Ovary (tissue), 9 donors: ENCODE results near the gene ADORA1. TPM values are rescaled to one million over a fixed set of nuclear protein-coding genes. Genes with fewer than 3 reads are reported as not detected.

ENCODE experiments used
- DNase-seq, 5 donors: peaks; one replicate each; pipeline ENCODE4 v3.0.0-alpha.2; 2019 to 2020
- H3K27ac ChIP-seq, 2 donors: fragments of 200-600 bp; one replicate each; pipeline versions ENCODE4 v1.5.1 to v1.8.0; 2019 to 2022
- H3K27me3 ChIP-seq: fragments of 200-600 bp; one replicate; pipeline ENCODE4 v1.8.0; 2022
- H3K36me3 ChIP-seq: fragments of 200-600 bp; sonication (generic); one replicate; pipeline ENCODE4 v1.5.1; 2019
- H3K4me1 ChIP-seq: one replicate; pipeline ENCODE4 v1.8.1; 2013; ENCODE audit warnings: mild to moderate bottlenecking, moderate library complexity; ENCODE audit not compliant: insufficient read depth
- H3K4me3 ChIP-seq: fragments of 200-600 bp; sonication (generic); one replicate; pipeline ENCODE4 v1.5.1; 2017
- H3K9me3 ChIP-seq, 2 donors: fragments of 200-600 bp in 1 of 2; sonication (generic) in 1 of 2; one replicate each; pipeline versions ENCODE4 v1.5.1 to v1.8.1; 2013 to 2019; ENCODE audit warnings: mild to moderate bottlenecking in 1 of 2, moderate library complexity in 1 of 2
- CTCF ChIP-seq, 3 donors: fragments of 450-650 bp in 2 of 3; fragments of 200-600 bp in 1 of 3; IDR thresholded peaks; one replicate each; pipeline versions ENCODE4 v1.5.1 to v1.8.0; 2016 to 2022; ENCODE audit warnings: antibody characterized with exemption in 3 of 3, mild to moderate bottlenecking in 1 of 3
- EP300 ChIP-seq: sonication (generic); formaldehyde crosslinking; IDR thresholded peaks from one replicate; pipeline ENCODE4 v1.6.1; 2017; ENCODE audit warnings: antibody characterized with exemption
- POLR2A ChIP-seq: fragments of 450-650 bp; IDR thresholded peaks from one replicate; pipeline ENCODE4 v1.6.1; 2017; ENCODE audit warnings: antibody characterized with exemption, mild to moderate bottlenecking, moderate library complexity
- WGBS, 3 donors: extraction: QIAGEN DNeasy Blood & Tissue Kit in 1 of 3; methylation state at CpG; one replicate each; pipeline versions ENCODE4 v1.1.5 to v1.1.7; 2013 to 2017; 5-methylcytosine and 5-hydroxymethylcytosine counted together
- intact Hi-C, 4 donors: fragments of 100-400 bp; cut with DNase I; formaldehyde crosslinking; loops; one replicate each; pipeline versions ENCODE4 v1.11.0 to v1.15.1; 2022 to 2023
- polyA plus RNA-seq, 2 donors: library from polyadenylated mRNA; stranded (reverse); fragments of 200-250 nt in 1 of 2; fragments of 350-450 nt in 1 of 2; fragmentation: Illumina TruSeq in 1 of 2; extraction: RNeasy Lipid Tissue Mini Kit (QIAGEN cat#74804) in 1 of 2; gene quantifications; one replicate each; pipeline ENCODE4 v1.2.3, GENCODE V29; 2013 to 2014
- total RNA-seq, 7 donors: library from RNA; depleted of rRNA in 2 of 7; stranded (reverse); fragments of >200 nt in 2 of 7; fragmentation: NEBNext Ultra II Directional in 3 of 7; extraction: Animal tissue kit (Norgen Biotek cat#: 25700) in 3 of 7; gene quantifications; one replicate each; pipeline versions ENCODE4 v1.1.0 to v1.2.4, GENCODE V29; 2016 to 2023
- donor health status: DM: no; HTN: no; CAD: no; lungs with moderate emphysema.
- donor health status: DM: no; HTN: no; CAD: no.
- donor health status: Bipolar disorder and iron deficiency.
- donor health status: DM: yes; HTN: yes; CAD: no.
- donor health status: DM: no; HTN: no; CAD: no.
- donor health status: DM: yes; HTN: yes; CAD: no.

The ADORA1 gene
- total and polyA plus RNA-seq, 9 donors = 0.15 to 1.3 (median 0.60) TPM

DNA sequence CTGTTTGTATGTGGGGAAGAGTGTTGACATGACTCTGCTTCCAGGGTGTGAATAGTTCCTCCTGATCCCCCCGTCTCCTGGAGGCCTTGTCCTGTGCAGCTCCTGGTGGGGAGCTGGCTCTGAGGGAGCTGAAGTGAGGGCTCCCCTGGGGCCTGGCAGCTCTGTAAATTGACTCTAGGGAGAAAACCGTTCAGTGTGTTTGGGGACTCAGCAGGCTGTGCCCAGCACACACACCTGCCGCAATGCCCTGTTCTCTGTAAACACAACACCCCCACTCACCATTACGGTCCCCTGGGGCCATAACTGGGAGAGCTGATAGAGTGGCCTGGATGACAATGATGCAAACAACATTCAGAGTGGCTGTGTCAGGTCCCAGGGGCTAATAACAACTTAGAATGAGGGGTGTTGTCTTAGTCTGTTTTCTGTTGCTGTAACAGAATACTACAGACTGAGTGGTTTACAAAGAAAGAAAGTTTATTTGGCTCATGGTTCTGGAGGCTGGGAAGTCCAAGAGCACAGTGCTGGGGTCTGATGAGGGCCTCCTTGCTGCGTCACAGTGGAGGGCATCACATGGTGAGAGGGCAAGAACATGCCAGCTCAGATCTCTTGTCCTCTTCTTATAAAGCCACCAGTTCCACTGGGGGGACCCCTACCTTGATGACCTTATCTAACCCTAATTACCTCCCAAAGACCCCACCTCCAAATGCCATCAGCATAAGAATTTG, 15.3 kb downstream of the ADORA1 start:
- intact Hi-C loops = no loop called here
- no peaks in the 10 kb centered on the region for H3K27me3 ChIP-seq
- H3K27ac ChIP-seq = no peak overlapping the region
- no peak for TF ChIP-seq EP300
- TF ChIP-seq POLR2A = no peak
- TF ChIP-seq CTCF (IDR thresholded peaks at IDR 0.05) = no peak
- H3K36me3 ChIP-seq = no peaks in the 10 kb centered on the region
- no peaks in the 10 kb centered on the region for H3K4me1 ChIP-seq
- no peaks in the 10 kb centered on the region for H3K9me3 ChIP-seq
- H3K4me3 ChIP-seq = no peak overlapping the region
- no peak for DNase-seq
- WGBS, 3 donors = 77 to 84% (median 80%) methylated on average over 5 of the region's 5 CpGs

GRCh38 chr1:203143641-203144040, 16.1 kb downstream of the ADORA1 start:
- Histone ChIP-seq H3K9me3 (no peaks in the 10 kb centered on the region), H3K4me3 (no peak overlapping the region), H3K27ac (no peak overlapping the region), H3K27me3 (no peaks in the 10 kb centered on the region), H3K4me1 (no peaks in the 10 kb centered on the region), H3K36me3 (no peaks in the 10 kb centered on the region)
- TF ChIP-seq CTCF (IDR thresholded peaks at IDR 0.05) (no peak), POLR2A (no peak), EP300 (no peak)
- no peak for DNase-seq
- intact Hi-C loops = no loop called here
- 74 to 78% (median 77%) methylated on average over 11 of the region's 11 CpGs for WGBS, 3 donors

- TF ChIP-seq CTCF (IDR thresholded peaks at IDR 0.05) (no peak), EP300 (no peak), POLR2A (no peak)
- Histone ChIP-seq H3K9me3 (no peaks in the 10 kb centered on the region), H3K27ac (no peak overlapping the region), H3K4me1 (no peaks in the 10 kb centered on the region), H3K36me3 (no peaks in the 10 kb centered on the region), H3K4me3 (no peak overlapping the region), H3K27me3 (no peaks in the 10 kb centered on the region)
- no peak for DNase-seq
- WGBS, 3 donors = 29 to 37% (median 33%) methylated on average over 6 of the region's 6 CpGs
- intact Hi-C loops = no loop called here
Observed at GRCh38 chr1:203144661-203145060, 17.1 kb downstream of the ADORA1 start.

DNA sequence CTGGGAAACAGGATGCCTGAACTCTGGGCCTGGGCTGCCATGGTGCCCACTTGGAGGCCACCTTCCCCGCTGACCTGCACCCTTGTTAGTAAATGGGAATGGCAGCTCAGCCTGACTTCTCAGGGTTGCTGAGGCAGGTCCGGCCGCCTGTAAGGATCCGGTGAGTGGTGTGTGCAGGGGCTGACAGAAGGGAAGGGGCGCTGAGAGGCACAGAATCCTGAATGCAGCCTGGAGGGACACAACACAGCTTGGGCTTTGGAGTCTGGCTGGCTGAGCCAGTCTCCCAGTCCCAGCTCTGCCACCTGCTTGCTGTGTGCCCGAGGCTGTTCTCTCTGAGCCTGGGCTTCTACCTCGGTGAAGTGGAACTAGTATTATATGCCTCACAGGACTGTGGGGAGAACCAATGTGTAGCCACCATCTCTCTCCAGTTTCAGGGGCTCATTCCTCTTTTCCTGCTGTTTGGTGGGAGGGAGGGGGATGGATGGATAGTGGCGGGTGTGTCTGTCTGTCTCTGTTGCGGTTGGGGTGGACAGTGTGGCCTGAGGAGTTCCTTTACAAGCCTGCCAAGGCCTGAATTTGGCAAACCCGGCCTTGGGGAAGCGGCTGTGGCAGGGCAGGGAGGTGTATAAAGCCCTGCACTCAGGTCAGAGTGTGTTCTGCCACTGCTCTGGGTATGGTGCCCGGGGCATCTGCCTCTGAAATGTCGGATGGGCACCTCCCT, 18.0 kb downstream of the ADORA1 start:
- TF ChIP-seq CTCF (IDR thresholded peaks at IDR 0.05) = no peak
- no peak for TF ChIP-seq EP300
- TF ChIP-seq POLR2A = no peak
- intact Hi-C loops = no loop called here
- no peaks in the 10 kb centered on the region for H3K9me3 ChIP-seq
- 89 to 92% (median 89%) methylated on average over 13 of the region's 13 CpGs for WGBS, 3 donors
- H3K4me3 ChIP-seq = no peak overlapping the region
- no peaks in the 10 kb centered on the region for H3K27me3 ChIP-seq
- no peak overlapping the region for H3K27ac ChIP-seq
- no peaks in the 10 kb centered on the region for H3K36me3 ChIP-seq
- H3K4me1 ChIP-seq = no peaks in the 10 kb centered on the region
- DNase-seq = no peak
